ENCODE data around the gene PDK1.
"Not testable (repeated sequence)": the region's sequence is repeated elsewhere in the genome, so short reads cannot be mapped to it uniquely, and the experiment has no call there.

PDK1 gene

DNA sequence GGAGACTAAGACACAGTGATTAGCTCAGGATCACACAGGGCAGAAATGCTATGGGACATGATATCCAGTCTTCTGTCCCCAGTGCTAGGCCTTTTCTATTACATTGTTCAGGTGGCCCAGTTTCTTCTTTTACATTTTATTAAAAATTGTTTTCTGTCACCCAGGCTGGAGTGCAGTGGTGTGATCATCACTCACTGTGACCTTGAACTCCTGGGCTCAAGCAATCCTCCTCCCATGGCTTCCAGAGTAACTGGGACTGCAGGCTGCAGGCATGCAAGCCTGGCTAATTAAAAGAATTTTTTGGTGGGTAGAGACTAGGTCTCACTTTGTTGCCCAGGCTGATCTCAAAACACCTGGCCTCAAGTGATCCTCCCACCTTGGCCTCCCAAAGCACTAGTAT, 15.4 kb downstream of the PDK1 start:
- DNase-seq (ENCODE audit: low read depth, low spot score): no peak
- Histone ChIP-seq H3K27ac (ENCODE audit: low read length) (no peak overlapping the region), H3K27me3 (ENCODE audit: control insufficient read depth, insufficient read depth, low read length) (no peaks in the 10 kb centered on the region), H3K36me3 (ENCODE audit: control insufficient read depth, insufficient read depth, low read length) (no peaks in the 10 kb centered on the region), H3K4me1 (ENCODE audit: control insufficient read depth, insufficient read depth, low read length) (no peaks in the 10 kb centered on the region), H3K9me3 (ENCODE audit: control insufficient read depth, insufficient read depth, low read length) (no peaks in the 10 kb centered on the region; the same call in 1 of the 2 replicates), H3K4me3 (ENCODE audit: low read length) (no peak overlapping the region)

DNA sequence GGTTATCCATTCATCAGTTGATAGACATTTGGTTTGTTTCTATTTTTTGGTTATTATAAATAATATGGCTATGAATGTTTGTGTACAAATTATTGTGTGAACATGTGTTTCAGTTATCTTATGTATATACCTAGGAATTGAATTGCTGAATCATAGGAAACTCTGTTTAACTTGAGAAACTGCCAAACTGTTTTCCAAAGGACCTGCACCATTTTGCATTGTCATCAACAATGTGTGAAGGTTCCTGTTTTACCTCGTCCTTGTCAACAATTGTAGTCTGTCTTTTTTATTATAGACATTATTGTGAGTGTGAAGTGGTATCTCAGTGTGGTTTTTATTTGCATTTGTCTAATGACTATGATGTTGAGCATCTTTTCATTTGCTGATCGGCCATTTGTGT, 17.1 kb downstream of the PDK1 start:
- no CpG with 5 or more reads among the region's 2 CpGs for WGBS (ENCODE audit: insufficient coverage, insufficient read length)
- no peaks in the 10 kb centered on the region; the same call in 1 of the 2 replicates for H3K9me3 ChIP-seq (ENCODE audit: control insufficient read depth, insufficient read depth, low read length)
- no peaks in the 10 kb centered on the region for H3K4me1 ChIP-seq (ENCODE audit: control insufficient read depth, insufficient read depth, low read length)
- no peak overlapping the region for H3K27ac ChIP-seq (ENCODE audit: low read length)
- H3K36me3 ChIP-seq (ENCODE audit: control insufficient read depth, insufficient read depth, low read length): no peaks in the 10 kb centered on the region
- H3K27me3 ChIP-seq (ENCODE audit: control insufficient read depth, insufficient read depth, low read length): no peaks in the 10 kb centered on the region
- no peak for DNase-seq (ENCODE audit: low read depth, low spot score)
- no peak overlapping the region for H3K4me3 ChIP-seq (ENCODE audit: low read length)

DNA sequence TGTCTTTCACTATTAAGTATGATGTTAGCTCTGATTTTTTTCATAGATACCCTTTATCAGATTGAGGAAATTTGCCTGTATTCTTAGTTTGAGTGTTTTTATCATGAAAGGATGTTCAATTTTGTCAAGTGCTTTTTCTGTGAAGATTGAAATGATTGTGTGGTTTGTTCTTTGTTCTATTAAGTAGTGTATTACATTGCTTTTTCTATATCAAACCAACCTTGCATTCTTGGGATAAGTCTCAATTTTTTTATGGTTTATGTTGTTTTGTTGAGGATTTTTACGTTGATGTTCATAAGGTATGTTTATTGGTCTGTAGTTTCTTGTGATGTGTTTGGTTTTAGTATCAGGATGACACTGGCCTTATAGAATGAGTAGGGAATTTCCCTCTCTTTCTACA, 19.1 kb downstream of the PDK1 start:
- no peak for DNase-seq (ENCODE audit: low read depth, low spot score)
- 100% methylated on average over 1 of the region's 1 CpG for WGBS (ENCODE audit: insufficient coverage, insufficient read length)
- no peak overlapping the region for H3K4me3 ChIP-seq (ENCODE audit: low read length)
- no peak overlapping the region for H3K27ac ChIP-seq (ENCODE audit: low read length)
- no peaks in the 10 kb centered on the region; the same call in 1 of the 2 replicates for H3K36me3 ChIP-seq (ENCODE audit: control insufficient read depth, insufficient read depth, low read length)
- H3K4me1 ChIP-seq (ENCODE audit: control insufficient read depth, insufficient read depth, low read length): no peaks in the 10 kb centered on the region
- H3K9me3 ChIP-seq (ENCODE audit: control insufficient read depth, insufficient read depth, low read length): no peaks in the 10 kb centered on the region
- no peaks in the 10 kb centered on the region for H3K27me3 ChIP-seq (ENCODE audit: control insufficient read depth, insufficient read depth, low read length)

DNA sequence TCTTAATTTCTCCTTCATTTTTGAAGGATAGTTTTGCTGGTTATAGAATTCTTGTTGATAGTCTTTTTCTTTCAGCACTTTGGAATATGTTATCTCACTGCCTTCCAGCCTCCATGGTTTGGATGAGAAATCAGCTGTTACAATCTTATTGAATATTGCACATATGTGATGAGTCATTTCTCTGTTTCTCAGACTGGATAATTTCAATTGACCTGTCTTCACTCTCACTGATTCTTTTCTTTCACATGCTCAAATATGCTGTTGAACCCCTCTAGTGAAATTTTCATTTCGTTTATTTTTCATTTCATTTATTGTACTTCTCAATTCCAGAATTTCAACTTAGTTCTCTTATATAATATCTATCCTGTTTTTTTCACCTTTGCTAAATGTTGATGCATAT, 22.2 kb downstream of the PDK1 start:
- Histone ChIP-seq H3K9me3 (ENCODE audit: control insufficient read depth, insufficient read depth, low read length) (no peaks in the 10 kb centered on the region), H3K36me3 (ENCODE audit: control insufficient read depth, insufficient read depth, low read length) (no peaks in the 10 kb centered on the region; the same call in 1 of the 2 replicates), H3K4me3 (ENCODE audit: low read length) (no peak overlapping the region), H3K27me3 (ENCODE audit: control insufficient read depth, insufficient read depth, low read length) (no peaks in the 10 kb centered on the region), H3K4me1 (ENCODE audit: control insufficient read depth, insufficient read depth, low read length) (no peaks in the 10 kb centered on the region), H3K27ac (ENCODE audit: low read length) (no peak overlapping the region)
- WGBS (ENCODE audit: insufficient coverage, insufficient read length): 100% methylated on average over 1 of the region's 1 CpG
- no peak for DNase-seq (ENCODE audit: low read depth, low spot score)

DNA sequence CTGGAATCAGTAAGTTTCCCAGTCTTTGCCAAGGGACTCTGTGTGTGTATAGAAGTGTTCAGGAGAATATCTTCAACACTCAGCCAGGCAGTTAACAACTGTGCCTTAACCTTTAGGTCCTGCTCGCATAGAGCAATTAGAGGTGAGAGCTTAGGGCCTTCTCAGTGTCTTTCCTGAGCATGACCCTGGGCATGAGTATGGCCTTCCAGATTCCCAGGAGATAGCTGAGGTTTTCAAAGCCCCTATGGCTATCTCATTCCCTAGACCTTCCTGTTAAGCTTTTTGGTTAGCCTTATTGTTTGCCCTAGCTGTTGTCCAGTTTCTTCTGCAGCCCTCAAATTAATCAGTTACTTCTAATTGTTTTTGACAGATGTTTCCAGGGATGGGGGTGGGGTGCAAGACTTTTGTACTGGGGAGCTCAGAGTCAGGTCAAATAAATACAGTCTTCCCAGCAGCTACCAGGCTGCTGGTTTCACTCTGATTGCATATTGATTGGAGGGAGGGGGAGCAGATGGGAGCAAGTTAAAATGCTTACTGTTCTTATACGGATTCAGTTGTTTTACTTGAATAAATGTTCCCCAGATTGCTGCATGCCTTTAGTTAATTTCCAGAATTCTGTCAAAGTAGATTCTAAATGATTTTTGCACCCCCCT, 23.1 kb downstream of the PDK1 start:
- Histone ChIP-seq H3K4me3 (ENCODE audit: low read length) (no peak overlapping the region), H3K27me3 (ENCODE audit: control insufficient read depth, insufficient read depth, low read length) (no peaks in the 10 kb centered on the region), H3K9me3 (ENCODE audit: control insufficient read depth, insufficient read depth, low read length) (no peaks in the 10 kb centered on the region), H3K27ac (ENCODE audit: low read length) (no peak overlapping the region), H3K36me3 (ENCODE audit: control insufficient read depth, insufficient read depth, low read length) (no peaks in the 10 kb centered on the region; the same call in 1 of the 2 replicates), H3K4me1 (ENCODE audit: control insufficient read depth, insufficient read depth, low read length) (no peaks in the 10 kb centered on the region)
- WGBS (ENCODE audit: insufficient coverage, insufficient read length): no CpG with 5 or more reads among the region's 2 CpGs
- no peak for DNase-seq (ENCODE audit: low read depth, low spot score)

DNA sequence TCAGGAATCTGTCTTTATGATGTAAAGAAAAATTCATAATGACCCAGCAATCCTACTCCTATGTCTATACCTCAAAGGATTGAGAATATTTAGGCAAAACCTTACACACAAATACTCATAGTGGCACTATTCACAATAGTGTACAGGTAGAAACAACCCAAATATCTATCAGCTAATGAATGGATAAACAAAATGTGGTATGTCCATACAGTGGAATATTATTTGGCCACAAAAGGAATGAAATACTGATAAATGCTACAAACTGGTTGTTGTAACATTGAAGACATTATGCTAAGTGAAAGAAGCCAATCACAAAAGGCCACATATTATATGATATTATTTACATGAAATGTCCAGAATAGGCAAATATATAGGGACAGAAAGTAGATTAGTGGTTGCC, 24.7 kb downstream of the PDK1 start:
- Histone ChIP-seq H3K9me3 (ENCODE audit: control insufficient read depth, insufficient read depth, low read length) (no peaks in the 10 kb centered on the region), H3K4me3 (ENCODE audit: low read length) (no peak overlapping the region), H3K27me3 (ENCODE audit: control insufficient read depth, insufficient read depth, low read length) (no peaks in the 10 kb centered on the region), H3K4me1 (ENCODE audit: control insufficient read depth, insufficient read depth, low read length) (no peaks in the 10 kb centered on the region), H3K27ac (ENCODE audit: low read length) (no peak overlapping the region), H3K36me3 (ENCODE audit: control insufficient read depth, insufficient read depth, low read length) (no peaks in the 10 kb centered on the region; the same call in 1 of the 2 replicates)
- DNase-seq (ENCODE audit: low read depth, low spot score): no peak

- Histone ChIP-seq H3K9me3 (ENCODE audit: control insufficient read depth, insufficient read depth, low read length) (no peaks in the 10 kb centered on the region), H3K36me3 (ENCODE audit: control insufficient read depth, insufficient read depth, low read length) (no peaks in the 10 kb centered on the region; the same call in 1 of the 2 replicates), H3K27ac (ENCODE audit: low read length) (no peak overlapping the region), H3K4me1 (ENCODE audit: control insufficient read depth, insufficient read depth, low read length) (no peaks in the 10 kb centered on the region), H3K4me3 (ENCODE audit: low read length) (no peak overlapping the region), H3K27me3 (ENCODE audit: control insufficient read depth, insufficient read depth, low read length) (no peaks in the 10 kb centered on the region)
- DNase-seq (ENCODE audit: low read depth, low spot score): no peak
- no CpG with 5 or more reads among the region's 1 CpG for WGBS (ENCODE audit: insufficient coverage, insufficient read length)
Measured at GRCh38 chr2:172582656-172583055, 26.8 kb downstream of the PDK1 start.

DNA sequence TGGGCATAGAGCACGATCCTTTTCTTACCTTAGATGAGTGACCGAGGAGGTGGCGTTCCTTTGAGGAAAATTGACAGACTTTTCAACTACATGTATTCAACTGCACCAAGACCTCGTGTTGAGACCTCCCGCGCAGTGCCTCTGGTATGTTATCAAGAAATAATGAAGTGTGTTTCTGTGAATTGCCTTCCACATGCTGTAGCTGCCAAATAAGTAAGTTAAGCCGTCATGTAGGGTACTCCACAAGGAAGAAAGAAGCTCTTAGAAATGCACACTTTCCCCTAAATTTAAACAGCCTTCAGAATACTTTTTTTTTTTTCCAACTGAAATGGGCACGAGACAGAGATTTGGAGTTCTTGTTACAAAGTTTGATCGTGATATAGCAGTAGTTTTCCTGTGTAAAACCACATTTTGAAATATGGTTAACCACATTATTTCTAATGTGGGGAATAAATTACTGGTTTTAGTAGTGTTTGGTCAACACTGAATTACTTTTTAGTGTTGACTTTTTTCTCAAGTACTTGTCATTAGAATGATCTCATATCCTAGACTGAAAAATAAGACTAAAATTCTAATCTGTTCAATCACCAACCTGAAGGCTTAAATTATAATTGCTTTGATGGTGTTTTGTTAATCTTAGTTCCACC, 30.5 kb downstream of the PDK1 start:
- no peaks in the 10 kb centered on the region for H3K4me1 ChIP-seq (ENCODE audit: control insufficient read depth, insufficient read depth, low read length)
- no peaks in the 10 kb centered on the region for H3K36me3 ChIP-seq (ENCODE audit: control insufficient read depth, insufficient read depth, low read length)
- WGBS (ENCODE audit: insufficient coverage, insufficient read length): no CpG with 5 or more reads among the region's 9 CpGs
- H3K27ac ChIP-seq (ENCODE audit: low read length): no peak overlapping the region
- DNase-seq (ENCODE audit: low read depth, low spot score): no peak
- no peaks in the 10 kb centered on the region for H3K9me3 ChIP-seq (ENCODE audit: control insufficient read depth, insufficient read depth, low read length)
- no peaks in the 10 kb centered on the region for H3K27me3 ChIP-seq (ENCODE audit: control insufficient read depth, insufficient read depth, low read length)
- no peak overlapping the region for H3K4me3 ChIP-seq (ENCODE audit: low read length)

- H3K36me3 ChIP-seq (ENCODE audit: control insufficient read depth, insufficient read depth, low read length); H3K27ac ChIP-seq (ENCODE audit: low read length); H3K9me3 ChIP-seq (ENCODE audit: control insufficient read depth, insufficient read depth, low read length); DNase-seq (ENCODE audit: low read depth, low spot score); H3K4me3 ChIP-seq (ENCODE audit: low read length); H3K27me3 ChIP-seq (ENCODE audit: control insufficient read depth, insufficient read depth, low read length); H3K4me1 ChIP-seq (ENCODE audit: control insufficient read depth, insufficient read depth, low read length): not testable (repeated sequence)
- WGBS (ENCODE audit: insufficient coverage, insufficient read length): no CpG with 5 or more reads among the region's 9 CpGs
Measured at GRCh38 chr2:172587231-172587630, 31.3 kb downstream of the PDK1 start.

DNA sequence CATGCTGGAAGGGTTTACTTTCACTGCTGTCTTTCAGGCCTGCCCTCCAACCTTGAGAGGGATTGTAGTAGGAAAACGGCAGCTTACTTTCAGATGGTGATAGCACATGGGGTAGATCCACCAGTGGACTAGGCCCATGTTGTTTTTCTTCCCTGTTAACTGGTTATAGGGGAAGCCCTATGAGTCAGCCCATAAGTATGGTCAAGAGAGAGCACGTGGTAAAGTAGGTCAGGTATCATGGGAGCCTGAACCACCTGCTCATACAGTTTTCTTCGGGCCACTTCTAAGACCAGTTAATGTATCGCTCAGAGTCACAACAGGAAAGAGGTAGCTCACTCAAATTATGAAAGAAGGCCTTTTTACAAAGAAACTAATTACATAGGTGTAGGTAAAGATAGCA, 33.0 kb downstream of the PDK1 start:
- DNase-seq (ENCODE audit: low read depth, low spot score): no peak
- H3K36me3 ChIP-seq (ENCODE audit: control insufficient read depth, insufficient read depth, low read length): no peaks in the 10 kb centered on the region; the same call in 1 of the 2 replicates
- WGBS (ENCODE audit: insufficient coverage, insufficient read length): no CpG with 5 or more reads among the region's 4 CpGs

GRCh38 chr2:172591386-172591785, 35.5 kb downstream of the PDK1 start:
- WGBS (ENCODE audit: insufficient coverage, insufficient read length): no CpG with 5 or more reads among the region's 4 CpGs
- not testable (repeated sequence) for H3K36me3 ChIP-seq (ENCODE audit: control insufficient read depth, insufficient read depth, low read length)

More for the DNA sequence above, 33.0 kb downstream of the PDK1 start:
- H3K27ac ChIP-seq (ENCODE audit: low read length): no peak overlapping the region
- H3K4me1 ChIP-seq (ENCODE audit: control insufficient read depth, insufficient read depth, low read length): no peaks in the 10 kb centered on the region
- no peak overlapping the region for H3K4me3 ChIP-seq (ENCODE audit: low read length)
- no peaks in the 10 kb centered on the region for H3K27me3 ChIP-seq (ENCODE audit: control insufficient read depth, insufficient read depth, low read length)
- no peaks in the 10 kb centered on the region for H3K9me3 ChIP-seq (ENCODE audit: control insufficient read depth, insufficient read depth, low read length)

More at GRCh38 chr2:172591386-172591785, 35.5 kb downstream of the PDK1 start:
- H3K4me3 ChIP-seq (ENCODE audit: low read length); DNase-seq (ENCODE audit: low read depth, low spot score); H3K4me1 ChIP-seq (ENCODE audit: control insufficient read depth, insufficient read depth, low read length); H3K9me3 ChIP-seq (ENCODE audit: control insufficient read depth, insufficient read depth, low read length); H3K27ac ChIP-seq (ENCODE audit: low read length); H3K27me3 ChIP-seq (ENCODE audit: control insufficient read depth, insufficient read depth, low read length): not testable (repeated sequence)

Measured in iPS DF 6.9 (cell line).